Stimulated activated CD4-positive, alpha-beta T cell treated with anti-CD3 and anti-CD28 coated beads, TNF-alpha, amount 100 ng/mL, for 24 hours (primary cell): Measurements from ENCODE around the gene SOCS1.

ENCODE experiments used
- DNase-seq, 3 experiments: peaks; one replicate each; pipeline ENCODE4 v3.0.0-alpha.2; 2020; ENCODE audit warnings: low read depth in 3 of 3

SOCS1 gene

GRCh38 chr16:11245988-11246387 lies 10.0 kb downstream of the SOCS1 start:
- DNase-seq = no peak

DNA sequence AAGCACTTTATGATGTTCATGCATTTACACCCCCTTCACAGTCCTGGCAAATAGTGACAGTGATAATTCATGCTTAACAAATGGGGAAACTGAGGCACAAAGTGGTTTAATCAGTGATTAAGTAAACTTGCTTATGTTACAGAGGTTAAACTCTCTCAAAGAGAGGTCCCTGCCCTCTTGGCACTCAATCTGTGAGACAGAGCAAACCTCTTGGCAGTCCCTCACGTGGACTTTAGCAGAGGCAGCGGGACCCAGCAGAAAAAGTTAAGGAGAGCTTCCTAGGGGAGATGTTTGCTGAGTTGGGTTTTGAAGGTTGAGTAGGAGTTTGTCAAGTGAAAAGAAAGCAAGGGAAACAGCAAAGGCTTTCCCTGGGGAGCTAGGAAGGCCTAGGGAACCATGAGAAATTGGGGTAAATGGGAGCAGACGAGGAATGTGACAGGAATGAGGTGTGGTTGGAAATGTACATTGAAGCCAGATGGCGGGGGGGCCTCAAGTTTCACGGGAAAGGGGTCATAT lies 10.7 kb downstream of the SOCS1 start:
- DNase-seq = no peak

DNA sequence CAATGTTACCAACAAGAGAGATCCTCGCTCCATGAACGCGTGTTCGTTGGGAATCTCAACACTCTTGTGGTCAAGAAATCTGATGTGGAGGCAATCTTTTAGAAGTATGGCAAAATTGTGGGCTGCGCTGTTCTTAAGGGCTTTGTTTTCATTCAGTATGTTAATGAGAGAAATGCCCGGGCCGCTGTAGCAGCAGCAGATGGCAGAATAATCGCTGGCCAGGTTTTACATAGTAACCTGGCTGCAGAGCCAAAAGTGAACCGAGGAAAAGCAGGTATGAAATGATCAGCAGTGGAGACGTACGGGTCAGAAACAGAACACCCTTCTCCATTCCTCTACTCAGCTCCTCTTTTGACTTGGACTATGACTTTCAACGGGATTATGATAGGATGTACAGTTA lies 13.3 kb downstream of the SOCS1 start:
- no peak for DNase-seq

- no peak for DNase-seq
These were observed 14.4 kb downstream of the SOCS1 start for GRCh38 chr16:11241480-11242204.

DNA sequence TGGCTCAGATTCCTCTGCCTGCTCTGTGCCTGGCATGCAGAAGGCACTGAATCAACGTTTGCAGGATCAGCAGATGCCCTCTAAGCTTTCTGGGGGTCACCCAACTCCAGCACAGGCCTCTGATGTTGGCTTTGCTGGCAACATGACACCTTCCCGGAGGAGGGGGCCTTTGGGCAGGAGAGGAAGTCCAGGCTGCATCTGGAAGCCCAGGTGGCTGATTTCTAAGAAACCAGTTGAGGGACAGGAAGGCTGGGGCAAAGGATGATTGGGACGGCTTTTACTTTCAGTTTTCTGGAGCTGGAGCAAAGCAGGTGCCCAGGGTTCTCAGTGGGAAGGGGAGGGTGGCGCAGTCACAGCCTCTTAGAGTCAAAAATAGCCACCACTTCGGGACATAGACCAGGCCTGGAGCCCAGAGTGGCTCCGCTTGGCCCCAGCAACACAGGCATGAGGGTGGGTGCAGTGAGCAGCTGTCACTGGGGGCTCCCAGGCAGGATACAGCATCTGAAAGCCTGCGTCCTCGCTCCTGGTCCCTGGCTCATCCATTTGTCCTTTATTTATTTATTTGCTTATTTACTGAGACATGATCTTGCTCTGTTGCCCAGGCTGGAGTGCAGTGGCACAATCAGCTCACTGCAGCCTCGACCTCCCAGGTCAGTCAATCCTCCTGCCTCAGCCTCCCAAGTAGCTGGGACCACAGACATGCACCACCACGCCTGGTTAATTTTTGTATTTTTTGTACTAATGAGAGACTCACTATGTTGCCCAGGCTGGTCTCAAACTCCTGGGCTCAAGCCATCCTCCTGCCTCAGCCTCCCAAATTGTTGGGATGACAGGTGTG lies 15.1 kb downstream of the SOCS1 start:
- no peak for DNase-seq

DNA sequence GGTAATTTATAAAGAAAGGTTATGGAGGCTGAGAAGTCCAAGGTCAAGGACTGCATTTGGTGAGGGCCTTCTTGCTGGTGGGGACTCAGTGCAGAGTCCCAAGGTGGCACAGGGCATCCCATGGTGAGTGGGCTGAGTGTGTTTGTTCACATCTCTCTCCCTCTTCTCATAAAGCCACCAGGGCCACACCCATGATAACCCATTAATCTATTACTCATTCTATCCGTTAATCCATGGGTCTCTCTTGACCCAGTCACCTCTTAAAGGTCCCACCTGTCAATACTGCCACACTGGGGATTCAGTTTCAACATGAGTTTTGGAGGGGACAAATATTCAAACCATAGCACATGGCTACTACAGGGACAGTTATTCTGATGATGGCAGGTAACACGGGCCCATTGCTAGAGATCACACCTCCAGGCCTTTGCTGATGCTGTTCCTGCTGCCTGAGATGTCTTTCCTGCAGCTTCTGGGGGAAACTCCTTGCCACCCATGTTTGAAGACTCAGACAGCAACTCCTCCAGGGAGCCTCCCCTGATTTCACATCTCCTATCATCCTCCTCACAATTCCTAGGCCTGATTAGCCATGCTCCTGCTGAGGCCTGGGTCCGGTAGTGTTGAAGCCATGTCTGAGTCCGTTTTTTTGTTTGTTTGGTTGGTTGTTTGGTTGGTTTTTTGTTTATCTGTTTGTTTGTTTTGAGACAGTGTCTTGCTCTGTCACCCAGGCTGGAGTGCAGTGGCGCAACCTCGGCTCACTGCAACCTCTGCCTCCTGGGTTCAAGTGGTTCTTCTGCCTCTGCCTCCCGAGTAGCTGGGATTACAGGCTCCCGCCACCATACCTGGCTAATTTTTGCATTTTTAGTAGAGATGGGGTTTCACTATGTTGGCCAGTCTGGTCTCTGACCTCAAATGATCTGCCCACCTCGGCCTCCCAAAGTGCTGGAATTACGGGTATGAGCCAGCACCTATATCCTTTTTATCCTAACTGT lies 16.1 kb downstream of the SOCS1 start:
- no peak for DNase-seq

- DNase-seq = no peak
These were observed 17.5 kb downstream of the SOCS1 start for GRCh38 chr16:11238272-11239202.

DNA sequence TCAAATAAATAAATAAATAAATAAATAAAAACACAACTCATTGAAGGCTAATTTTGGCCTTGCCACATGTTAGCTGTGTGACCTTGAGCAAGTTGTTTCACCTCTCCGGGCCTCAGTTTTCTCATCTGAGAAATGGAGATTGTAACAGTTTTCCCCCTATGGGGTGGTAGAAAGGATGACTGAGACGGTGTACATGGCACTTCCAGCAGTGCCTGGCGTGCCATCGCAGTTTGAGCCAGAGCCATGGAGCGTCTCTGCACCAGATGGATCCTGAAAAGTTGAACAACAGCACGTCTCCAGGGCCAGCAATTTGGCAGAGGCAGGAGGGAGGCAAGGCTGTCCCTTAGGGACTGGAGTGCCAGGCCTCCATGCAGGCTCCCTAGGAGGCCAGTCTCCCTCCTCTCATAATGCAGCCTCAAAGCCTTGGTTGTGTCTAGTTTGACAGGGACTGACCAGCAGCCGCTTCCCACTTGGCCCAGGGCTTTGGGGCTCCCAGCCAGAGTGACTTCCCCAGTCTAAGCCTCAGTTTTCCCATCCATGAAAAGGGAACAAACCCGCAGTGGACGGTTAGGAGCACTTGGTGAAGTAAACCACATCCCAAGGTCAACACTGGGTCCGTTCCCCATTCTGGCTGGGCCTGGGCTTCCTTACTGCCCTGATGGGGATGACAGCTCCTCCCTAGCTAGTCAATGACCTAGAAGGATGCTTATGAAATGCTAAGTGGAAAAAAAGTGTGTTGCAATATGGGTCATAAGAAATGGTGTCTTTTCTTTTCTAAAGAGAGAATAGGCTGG lies 19.3 kb downstream of the SOCS1 start:
- DNase-seq = no peak

DNA sequence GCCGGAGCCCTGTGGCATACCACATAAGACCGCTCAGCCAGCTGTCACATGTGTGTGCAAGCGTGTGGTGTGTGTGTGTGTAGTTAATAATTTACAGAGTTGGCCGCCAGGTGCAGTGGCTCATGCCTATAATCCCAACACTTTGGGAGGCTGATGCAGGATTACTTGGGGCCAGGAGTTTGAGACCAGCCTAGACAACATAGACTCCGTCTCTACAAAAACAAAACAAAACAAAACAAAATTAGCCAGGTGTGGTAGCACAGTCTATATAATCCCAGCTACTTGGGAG lies 20.4 kb downstream of the SOCS1 start:
- DNase-seq = no peak

DNA sequence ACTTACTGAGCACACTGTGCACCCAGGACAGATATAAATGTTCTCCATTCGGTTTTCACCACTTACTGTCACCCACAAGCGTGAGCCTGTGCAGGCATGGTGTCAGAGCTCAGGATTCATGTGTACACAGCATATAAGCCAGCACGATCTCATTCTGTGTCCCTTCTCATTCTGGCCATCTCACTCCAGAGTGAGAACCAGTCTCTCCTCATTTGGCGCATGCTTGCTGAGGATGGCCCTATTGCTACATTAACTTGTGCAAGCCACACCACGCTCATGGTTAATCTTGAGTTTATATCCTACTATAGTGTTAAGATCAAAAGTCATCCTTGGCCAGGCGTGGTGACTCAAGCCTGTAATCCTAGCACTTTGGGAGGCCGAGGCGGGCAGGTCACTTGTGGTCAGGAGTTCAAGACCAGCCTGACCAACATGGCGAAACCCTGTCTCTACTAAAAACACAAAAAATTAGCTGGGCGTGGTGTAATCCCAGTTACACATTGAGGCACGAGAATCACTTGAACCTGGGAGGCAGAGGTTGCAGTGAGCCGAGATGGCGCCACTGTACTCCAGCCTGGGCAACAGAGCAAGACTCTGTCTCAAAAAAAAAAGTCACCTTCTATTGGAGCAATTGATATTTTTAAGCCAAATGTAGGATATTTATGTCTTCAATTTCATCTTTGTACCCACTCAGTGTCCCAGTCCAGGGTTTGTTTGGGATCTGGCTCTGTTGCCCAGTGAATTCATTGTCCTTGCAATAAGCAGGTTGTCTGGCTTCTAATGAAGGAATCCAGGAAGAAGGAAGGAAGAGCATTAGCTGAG lies 20.9 kb downstream of the SOCS1 start:
- DNase-seq = no peak

DNA sequence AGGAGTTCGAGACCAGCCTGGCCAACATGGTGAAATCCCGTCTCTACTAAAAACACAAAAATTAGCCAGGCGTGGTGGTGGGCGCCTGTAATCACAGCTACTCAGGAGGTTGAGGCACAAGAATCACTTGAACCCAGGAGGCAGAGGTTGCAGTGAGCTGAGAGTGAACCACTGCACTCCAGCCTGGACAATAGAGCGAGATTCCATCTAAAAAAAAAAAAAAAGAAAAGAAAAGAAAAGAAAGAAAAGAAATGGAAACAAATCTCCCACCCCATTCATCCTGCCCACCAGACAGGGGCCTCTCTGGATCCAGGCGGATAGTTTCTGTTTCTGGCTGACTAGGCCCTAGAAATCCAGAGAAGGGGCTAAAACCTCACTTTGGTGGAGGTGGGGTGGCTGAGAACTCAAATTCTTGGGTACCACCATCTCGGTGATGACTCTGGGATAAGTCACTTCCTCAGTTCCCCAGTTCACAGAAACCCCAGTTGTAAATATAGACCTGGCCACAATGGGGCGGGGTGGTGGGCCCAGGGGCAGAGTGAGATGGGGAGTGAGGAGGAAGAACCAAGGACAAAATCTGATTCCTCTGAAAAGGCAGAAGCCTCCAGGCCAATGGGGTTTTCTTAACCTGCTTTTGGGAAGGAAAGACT lies 22.2 kb downstream of the SOCS1 start:
- DNase-seq = peak in 2 of 3 experiments; percentile 54 to 86

GRCh38 chr16:11232852-11233726 lies 22.9 kb downstream of the SOCS1 start:
- peak; percentile 70 to 91 (median 77) for DNase-seq

- no peak for DNase-seq
These were observed 23.6 kb downstream of the SOCS1 start for GRCh38 chr16:11232302-11232851.

DNA sequence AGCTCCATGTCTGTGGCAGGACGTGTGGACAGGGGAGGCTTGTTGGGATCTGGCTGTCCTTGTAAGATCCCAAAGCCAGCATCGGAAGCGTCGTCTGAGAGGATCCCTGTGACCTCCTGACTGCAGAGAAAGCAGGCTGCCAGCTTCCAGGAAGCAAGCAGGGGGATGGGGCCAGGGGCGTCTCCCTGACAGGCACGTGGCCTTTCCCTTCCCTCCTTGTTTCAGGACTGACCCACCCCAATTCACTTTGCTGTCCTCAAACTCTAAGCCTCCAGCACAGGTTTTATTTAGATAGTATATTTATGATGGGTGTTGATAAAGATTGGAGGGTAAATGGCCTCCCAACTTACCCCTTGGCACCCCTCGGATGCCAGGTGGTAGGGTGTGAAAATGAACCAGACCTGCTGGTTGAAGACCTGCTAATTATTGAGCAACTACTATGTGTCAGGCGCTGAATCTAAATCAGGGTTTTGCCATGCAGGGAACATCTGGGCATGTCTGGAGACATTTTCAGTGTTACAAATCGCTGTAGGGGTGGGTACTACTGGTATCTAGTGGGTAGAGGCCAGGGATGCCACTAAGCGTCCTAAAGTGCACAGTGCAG lies 24.5 kb downstream of the SOCS1 start:
- no peak for DNase-seq

DNA sequence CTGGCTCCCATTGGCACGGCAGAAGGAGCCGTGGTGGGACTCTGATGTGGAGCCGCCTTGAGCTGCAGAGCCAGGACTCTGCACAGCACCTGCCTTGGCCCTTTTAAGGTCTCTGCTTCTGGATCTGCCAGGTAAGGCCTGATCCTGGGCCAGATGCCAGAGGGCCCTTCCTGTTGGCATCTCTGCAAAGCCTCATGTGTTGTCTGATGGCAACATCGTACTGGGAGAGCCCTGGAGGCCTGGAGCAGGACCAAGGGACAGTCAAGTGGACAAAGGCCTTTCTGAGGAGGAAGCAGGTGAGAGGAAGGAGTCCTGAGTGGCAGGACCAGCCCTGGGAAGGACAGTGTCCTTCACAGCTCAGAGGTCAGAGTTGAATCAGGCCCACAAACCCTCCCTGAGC lies 26.1 kb downstream of the SOCS1 start:
- DNase-seq = no peak

DNA sequence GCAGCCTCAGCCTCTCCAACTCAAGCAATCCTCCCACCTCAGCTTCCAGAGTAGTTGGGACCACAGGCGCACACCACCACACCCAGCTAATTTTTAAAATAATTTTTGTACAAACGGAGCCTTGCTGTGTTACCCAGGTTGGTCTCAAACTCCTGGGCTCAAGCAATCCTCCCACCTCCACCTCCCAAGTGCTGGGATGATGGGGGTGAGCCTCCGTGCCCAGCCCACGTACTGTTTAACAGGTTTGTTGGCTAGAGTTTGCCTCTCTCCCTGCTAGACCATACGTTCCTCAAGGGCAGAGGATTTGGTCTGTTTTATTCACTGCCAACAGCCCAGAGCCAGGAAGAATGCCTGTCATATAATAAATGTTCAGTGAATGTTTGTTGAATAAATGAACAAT lies 26.6 kb downstream of the SOCS1 start:
- DNase-seq = no peak
